ENCODE measurements around the gene ACTN4.
A peak's percentile ranks its signal among the peaks of the same experiment; 100 is the strongest.

DNA sequence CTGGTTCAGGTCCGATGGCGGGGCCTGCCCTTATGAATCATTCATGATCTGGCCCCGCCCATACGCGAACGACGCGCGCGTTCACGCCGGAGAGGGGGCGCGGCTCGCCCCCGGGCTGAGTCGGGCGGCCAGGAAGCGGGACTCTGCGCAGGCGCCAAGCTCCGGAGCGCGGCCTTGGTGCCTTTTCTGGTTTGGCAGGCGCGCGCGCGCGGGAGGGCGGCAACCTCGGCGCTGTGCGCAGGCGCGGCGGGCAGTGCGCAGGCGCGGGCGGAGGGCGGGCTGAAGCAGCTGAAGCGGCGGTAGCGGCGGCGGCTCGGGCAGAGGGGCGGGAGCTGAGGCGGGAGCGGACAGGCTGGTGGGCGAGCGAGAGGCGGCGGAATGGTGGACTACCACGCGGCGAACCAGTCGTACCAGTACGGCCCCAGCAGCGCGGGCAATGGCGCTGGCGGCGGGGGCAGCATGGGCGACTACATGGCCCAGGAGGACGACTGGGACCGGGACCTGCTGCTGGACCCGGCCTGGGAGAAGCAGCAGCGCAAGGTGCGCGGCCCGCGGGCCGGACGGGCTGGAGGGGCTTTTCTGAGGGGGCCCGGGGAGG, at the start of gene ACTN4:
- no peak for TF ChIP-seq EZH2 (IDR thresholded peaks at IDR 0.05)
- peak; percentile 86; the same call in 1 of the 2 replicates for TF ChIP-seq POLR2AphosphoS5 (IDR thresholded peaks at IDR 0.05; ENCODE audit: borderline replicate concordance, low read depth, low read length)

Measured in SK-N-MC (cell line).